COLO829 (cell line): ENCODE measurements around the gene SPATS2L.
"Not testable (repeated sequence)": the region's sequence is repeated elsewhere in the genome, so short reads cannot be mapped to it uniquely, and the experiment has no call there.

Source experiments
- DNase-seq: peaks from one replicate; pipeline ENCODE4 v3.0.0; 2012; ENCODE audit warnings: low spot score

Gene SPATS2L

GRCh38 chr2:200320991-200321390 is 14.5 kb downstream of the SPATS2L start:
- no peak for DNase-seq

- DNase-seq: no peak
These were observed 15.5 kb downstream of the SPATS2L start for GRCh38 chr2:200321780-200322534.

- no peak for DNase-seq
These were observed 16.1 kb downstream of the SPATS2L start for GRCh38 chr2:200322607-200323006.

GRCh38 chr2:200324362-200324761 is 17.9 kb downstream of the SPATS2L start:
- no peak for DNase-seq

GRCh38 chr2:200329384-200329783 is 22.9 kb downstream of the SPATS2L start:
- DNase-seq: no peak

- no peak for DNase-seq
These were observed 23.3 kb downstream of the SPATS2L start for GRCh38 chr2:200329798-200330197.

- no peak for DNase-seq
These were observed 24.0 kb downstream of the SPATS2L start for GRCh38 chr2:200330351-200331060.

- no peak for DNase-seq
These were observed 24.5 kb downstream of the SPATS2L start for GRCh38 chr2:200331061-200331400.

- no peak for DNase-seq
These were observed 29.2 kb downstream of the SPATS2L start for GRCh38 chr2:200335657-200336056.

- no peak for DNase-seq
These were observed 30.6 kb downstream of the SPATS2L start for GRCh38 chr2:200336980-200337615.

- DNase-seq: no peak
These were observed 31.1 kb downstream of the SPATS2L start for GRCh38 chr2:200337621-200338020.

GRCh38 chr2:200338692-200339091 is 32.2 kb downstream of the SPATS2L start:
- DNase-seq: no peak

- no peak for DNase-seq
These were observed 34.2 kb downstream of the SPATS2L start for GRCh38 chr2:200340508-200341224.

GRCh38 chr2:200341376-200341775 is 34.9 kb downstream of the SPATS2L start:
- no peak for DNase-seq

- DNase-seq: no peak
These were observed 35.7 kb downstream of the SPATS2L start for GRCh38 chr2:200342235-200342634.

- DNase-seq: no peak
These were observed 36.2 kb downstream of the SPATS2L start for GRCh38 chr2:200342654-200343053.

- not testable (repeated sequence) for DNase-seq
These were observed 37.7 kb downstream of the SPATS2L start for GRCh38 chr2:200344202-200344601.

- DNase-seq: no peak
These were observed 39.5 kb downstream of the SPATS2L start for GRCh38 chr2:200345975-200346374.

- DNase-seq: no peak
These were observed 40.8 kb downstream of the SPATS2L start for GRCh38 chr2:200347301-200347700.

- DNase-seq: no peak
These were observed 42.5 kb downstream of the SPATS2L start for GRCh38 chr2:200348897-200349563.

GRCh38 chr2:200349868-200350267 is 43.4 kb downstream of the SPATS2L start:
- DNase-seq: no peak

GRCh38 chr2:200350850-200351285 is 44.4 kb downstream of the SPATS2L start:
- DNase-seq: no peak
